Thyroid gland (tissue), 4 donors: ENCODE results near the gene SORCS2. TPM values are rescaled to one million over a fixed set of nuclear protein-coding genes. Genes with fewer than 3 reads are reported as not detected.

Experiments
- DNase-seq, 2 donors: peaks; one replicate each; pipeline ENCODE4 v3.0.0-alpha.2; 2019
- H3K27ac ChIP-seq, 3 donors: fragments of 200-600 bp; sonication (generic); 1 replicate in 2 of 3; 2 replicates in 1 of 3; pipeline ENCODE4 v1.5.1; 2016 to 2019; ENCODE audit warnings: mild to moderate bottlenecking in 1 of 3, moderate library complexity in 1 of 3
- H3K27me3 ChIP-seq: fragments of 200-600 bp; sonication (generic); one replicate; pipeline ENCODE4 v1.5.1; 2019
- H3K36me3 ChIP-seq, 2 donors: fragments of 200-600 bp; sonication (generic); one replicate each; pipeline ENCODE4 v1.5.1; 2016 to 2019
- H3K4me1 ChIP-seq, 2 donors: fragments of 200-600 bp; sonication (generic); one replicate each; pipeline ENCODE4 v1.5.1; 2017 to 2019
- H3K4me3 ChIP-seq, 3 donors: fragments of 200-600 bp; sonication (generic); replicated peaks in 1 of 3; 1 replicate in 2 of 3; 2 replicates in 1 of 3; pipeline ENCODE4 v1.5.1; 2016; ENCODE audit warnings: mild to moderate bottlenecking in 1 of 3
- H3K9me3 ChIP-seq: fragments of 200-600 bp; sonication (generic); one replicate; pipeline ENCODE4 v1.5.1; 2017
- CTCF ChIP-seq, 6 experiments: fragments of 200-600 bp in 3 of 6; fragments of 450-650 bp in 3 of 6; sonication (generic) in 3 of 6; IDR thresholded peaks; one replicate each; pipeline ENCODE4 v1.5.1; 2016 to 2019; ENCODE audit warnings: antibody characterized with exemption in 6 of 6, mild to moderate bottlenecking in 2 of 6, inconsistent platforms in 1 of 6, moderate library complexity in 1 of 6
- POLR2A ChIP-seq, 2 donors: fragments of 450-650 bp; IDR thresholded peaks; one replicate each; pipeline ENCODE4 v1.6.1; 2017; ENCODE audit warnings: antibody characterized with exemption in 2 of 2, mild to moderate bottlenecking in 2 of 2, moderate library complexity in 1 of 2
- WGBS, 2 donors: methylation state at CpG; one replicate each; pipeline ENCODE4 v1.1.5; 2017; 5-methylcytosine and 5-hydroxymethylcytosine counted together
- intact Hi-C: fragments of 100-400 bp; cut with DNase I; formaldehyde crosslinking; loops from one replicate; pipeline ENCODE4 v1.15.1; 2023
- total RNA-seq, 4 donors: library from RNA; depleted of rRNA; stranded (reverse); fragments of >200 nt; gene quantifications; one replicate each; pipeline ENCODE4 v1.2.3, GENCODE V29; 2016

The SORCS2 gene
- total RNA-seq, 4 donors from 2014 or later, result 1.7 to 13.6 (median 3.6) TPM

- DNase-seq, result no peak
- Histone ChIP-seq H3K4me1 (peaks cover 37 to 56% of the 10 kb centered on the region in 2 donors), H3K9me3 (no peaks in the 10 kb centered on the region), H3K36me3 (no peaks in the 10 kb centered on the region), H3K27me3 (no peaks in the 10 kb centered on the region), H3K27ac (peak overlapping the region; percentile 54 to 82 (median 67)), H3K4me3 (no peak overlapping the region)
- intact Hi-C loops, result no loop called here
- WGBS, 2 donors, result 79 to 85% methylated on average over 11 of the region's 11 CpGs
- no peak for TF ChIP-seq POLR2A (IDR thresholded peaks at IDR 0.05)
- no peak for TF ChIP-seq CTCF (IDR thresholded peaks at IDR 0.05)
Observed at GRCh38 chr4:7207628-7208231, 15.4 kb downstream of the SORCS2 start.

GRCh38 chr4:7208509-7209451 lies 16.4 kb downstream of the SORCS2 start:
- no peak for DNase-seq
- Histone ChIP-seq H3K27ac (peak overlapping the region in 1 of 3 donors; percentile 54), H3K27me3 (no peaks in the 10 kb centered on the region), H3K9me3 (no peaks in the 10 kb centered on the region), H3K4me1 (peaks cover 37 to 60% of the 10 kb centered on the region in 2 donors), H3K36me3 (no peaks in the 10 kb centered on the region), H3K4me3 (no peak overlapping the region)
- 86 to 96% methylated on average over 9 to 19 of the region's 21 CpGs for WGBS, 2 donors
- intact Hi-C loops, result no loop called here
- no peak for TF ChIP-seq CTCF (IDR thresholded peaks at IDR 0.05)
- TF ChIP-seq POLR2A (IDR thresholded peaks at IDR 0.05), result no peak

- no peaks in the 10 kb centered on the region for H3K36me3 ChIP-seq
- no peaks in the 10 kb centered on the region for H3K9me3 ChIP-seq
- H3K4me3 ChIP-seq, result no peak overlapping the region
- DNase-seq, result no peak
- intact Hi-C loops, result no loop called here
- peaks cover 37 to 60% of the 10 kb centered on the region in 2 donors for H3K4me1 ChIP-seq
- H3K27ac ChIP-seq, result no peak overlapping the region
- TF ChIP-seq POLR2A (IDR thresholded peaks at IDR 0.05) (no peak), CTCF (IDR thresholded peaks at IDR 0.05) (no peak)
- no peaks in the 10 kb centered on the region for H3K27me3 ChIP-seq
- WGBS, 2 donors, result 85 to 93% methylated on average over 9 of the region's 9 CpGs
Observed at GRCh38 chr4:7209699-7210098, 17.4 kb downstream of the SORCS2 start.

- Histone ChIP-seq H3K9me3 (no peaks in the 10 kb centered on the region), H3K4me1 (peaks cover 37 to 58% of the 10 kb centered on the region in 2 donors), H3K27ac (peak overlapping the region; percentile 40 to 84 (median 62)), H3K27me3 (no peaks in the 10 kb centered on the region), H3K4me3 (no peak overlapping the region), H3K36me3 (no peaks in the 10 kb centered on the region)
- intact Hi-C loops, result no loop called here
- no peak for TF ChIP-seq POLR2A (IDR thresholded peaks at IDR 0.05)
- peak; percentile 86 to 88 for DNase-seq
- WGBS, 2 donors, result 63 to 67% methylated on average over 4 of the region's 4 CpGs
Observed at GRCh38 chr4:7210824-7211223, 18.5 kb downstream of the SORCS2 start.

GRCh38 chr4:7212101-7212674 lies 19.9 kb downstream of the SORCS2 start:
- Histone ChIP-seq H3K27me3 (no peaks in the 10 kb centered on the region), H3K27ac (peak overlapping the region; percentile 3 to 84 (median 15)), H3K4me3 (no peak overlapping the region), H3K4me1 (peaks cover 28 to 44% of the 10 kb centered on the region in 2 donors), H3K9me3 (no peaks in the 10 kb centered on the region), H3K36me3 (no peaks in the 10 kb centered on the region)
- intact Hi-C loops, result no loop called here
- 66 to 78% methylated on average over 6 of the region's 6 CpGs for WGBS, 2 donors
- no peak for DNase-seq
- no peak for TF ChIP-seq CTCF (IDR thresholded peaks at IDR 0.05)
- no peak for TF ChIP-seq POLR2A (IDR thresholded peaks at IDR 0.05)
